H9 (cell line): ENCODE measurements around the gene BICD2. TPM values are rescaled to one million over a fixed set of nuclear protein-coding genes. Genes with fewer than 3 reads are reported as not detected.
"Not testable (repeated sequence)": the region's sequence is repeated elsewhere in the genome, so short reads cannot be mapped to it uniquely, and the experiment has no call there.

Source experiments
- DNase-seq: peaks from one replicate; pipeline ENCODE4 v3.0.0-alpha.2; 2017
- H2AFZ ChIP-seq: one replicate; pipeline ENCODE4 v1.6.1; 2013; ENCODE audit warnings: mild to moderate bottlenecking, low read length, control low read depth, moderate library complexity
- H2AK5ac ChIP-seq: 2 replicates; pipeline ENCODE4 v1.6.1; 2013; ENCODE audit warnings: low read length, control low read depth, mixed read lengths; ENCODE audit not compliant: insufficient read length
- H2BK120ac ChIP-seq: one replicate; pipeline ENCODE4 v1.6.1; 2013; ENCODE audit warnings: low read depth, mild to moderate bottlenecking, low read length, control low read depth, inconsistent platforms; ENCODE audit not compliant: poor library complexity, severe bottlenecking
- H2BK12ac ChIP-seq: 2 replicates; pipeline ENCODE4 v1.6.1; 2013; ENCODE audit warnings: low read length, control low read depth, mixed read lengths, low read depth; ENCODE audit not compliant: insufficient read length
- H2BK15ac ChIP-seq: 2 replicates; pipeline ENCODE4 v1.6.1; 2013; ENCODE audit warnings: low read depth, low read length, control low read depth
- H2BK20ac ChIP-seq: one replicate; pipeline ENCODE4 v1.6.1; 2013; ENCODE audit warnings: low read depth, mild to moderate bottlenecking, low read length, control low read depth, inconsistent platforms; ENCODE audit not compliant: poor library complexity, severe bottlenecking
- H2BK5ac ChIP-seq: 2 replicates; pipeline ENCODE4 v1.6.1; 2013; ENCODE audit warnings: low read length, control low read depth, mixed read lengths; ENCODE audit not compliant: insufficient read length
- H3K14ac ChIP-seq: 2 replicates; pipeline ENCODE4 v1.6.1; 2013; ENCODE audit warnings: low read length, control low read depth; ENCODE audit not compliant: insufficient read depth
- H3K18ac ChIP-seq: 2 replicates; pipeline ENCODE4 v1.6.1; 2013; ENCODE audit warnings: low read depth, mild to moderate bottlenecking, mixed read lengths, low read length, control low read depth; ENCODE audit not compliant: insufficient read length
- H3K23ac ChIP-seq: 2 replicates; pipeline ENCODE4 v1.6.1; 2013; ENCODE audit warnings: low read length, control low read depth, mixed read lengths, low read depth; ENCODE audit not compliant: insufficient read length
- H3K23me2 ChIP-seq: 2 replicates; pipeline ENCODE4 v1.6.1; 2013; ENCODE audit warnings: low read depth, mild to moderate bottlenecking, mixed read lengths, low read length, control low read depth; ENCODE audit not compliant: insufficient read length, poor library complexity, severe bottlenecking
- H3K27ac ChIP-seq: 2 replicates; pipeline ENCODE4 v1.5.1; 2013; ENCODE audit warnings: low read length, control low read depth, mixed read lengths, low read depth; ENCODE audit not compliant: insufficient read length
- H3K27me3 ChIP-seq: 2 replicates; pipeline ENCODE4 v1.6.1; 2013; ENCODE audit warnings: low read length, control low read depth, inconsistent platforms; ENCODE audit not compliant: insufficient read depth
- H3K4ac ChIP-seq: 2 replicates; pipeline ENCODE4 v1.6.1; 2013; ENCODE audit warnings: low read depth, mild to moderate bottlenecking, control low read depth, inconsistent platforms, low read length, moderate library complexity
- H3K4me1 ChIP-seq: 2 replicates; pipeline ENCODE4 v1.6.1; 2013; ENCODE audit warnings: low read length, control low read depth, inconsistent platforms; ENCODE audit not compliant: insufficient read depth
- H3K4me2 ChIP-seq: 2 replicates; pipeline ENCODE4 v1.6.1; 2013; ENCODE audit warnings: low read length, control low read depth, mixed read lengths; ENCODE audit not compliant: insufficient read length, insufficient read depth
- H3K56ac ChIP-seq: 2 replicates; pipeline ENCODE4 v1.6.1; 2013; ENCODE audit warnings: low read depth, mild to moderate bottlenecking, mixed read lengths, low read length, control low read depth; ENCODE audit not compliant: insufficient read length
- H3K79me1 ChIP-seq: 2 replicates; pipeline ENCODE4 v1.6.1; 2013; ENCODE audit warnings: low read depth, mild to moderate bottlenecking, moderate library complexity, low read length, control low read depth, inconsistent platforms; ENCODE audit not compliant: insufficient read depth, poor library complexity, severe bottlenecking
- H3K79me2 ChIP-seq: 2 replicates; pipeline ENCODE4 v1.6.1; 2013; ENCODE audit warnings: low read length, control low read depth, inconsistent platforms; ENCODE audit not compliant: insufficient read depth
- H3K9ac ChIP-seq: 2 replicates; pipeline ENCODE4 v1.6.1; 2013; ENCODE audit warnings: low read length, control low read depth, mixed read lengths; ENCODE audit not compliant: insufficient read length; ENCODE audit errors: extremely low read depth
- H3K9me3 ChIP-seq: one replicate; pipeline ENCODE4 v1.6.1; 2013; ENCODE audit warnings: low read depth, low read length, inconsistent platforms; ENCODE audit not compliant: control insufficient read depth
- H3T11ph ChIP-seq: one replicate; pipeline ENCODE4 v1.6.1; 2013; ENCODE audit warnings: mild to moderate bottlenecking, low read length, control low read depth, inconsistent platforms
- H4K20me1 ChIP-seq: one replicate; pipeline ENCODE4 v1.6.1; 2013; ENCODE audit not compliant: control insufficient read depth, insufficient read length, insufficient read depth
- H4K5ac ChIP-seq: 2 replicates; pipeline ENCODE4 v1.6.1; 2013; ENCODE audit warnings: low read depth, mild to moderate bottlenecking, mixed read lengths, low read length, control low read depth; ENCODE audit not compliant: insufficient read length
- H4K8ac ChIP-seq: replicated peaks from 2 replicates; pipeline ENCODE4 v1.6.1; 2013; ENCODE audit warnings: low read length, control low read depth, mixed read lengths, low read depth; ENCODE audit not compliant: insufficient read length
- H4K91ac ChIP-seq: 2 replicates; pipeline ENCODE4 v1.6.1; 2013; ENCODE audit warnings: low read depth, mild to moderate bottlenecking, moderate library complexity, mixed read lengths, low read length, control low read depth; ENCODE audit not compliant: insufficient read length
- H3K27ac Mint-ChIP-seq, 3 experiments: 2 replicates in 2 of 3; 3 replicates in 1 of 3; pipeline ENCODE4 v1.8.0; 2020 to 2021; ENCODE audit warnings: mixed read lengths in 3 of 3, mild to moderate bottlenecking in 1 of 3, moderate library complexity in 1 of 3
- H3K27me3 Mint-ChIP-seq: 2 replicates; pipeline ENCODE4 v1.8.0; 2021; ENCODE audit warnings: low read depth, mild to moderate bottlenecking, moderate library complexity, mixed read lengths
- H3K36me3 Mint-ChIP-seq, 3 experiments: 2 replicates in 2 of 3; 3 replicates in 1 of 3; pipeline ENCODE4 v1.8.0; 2020 to 2021; ENCODE audit warnings: low read depth in 3 of 3, mixed read lengths in 3 of 3; ENCODE audit not compliant: insufficient read depth in 1 of 3
- H3K4me1 Mint-ChIP-seq, 2 experiments: 2 replicates each; pipeline ENCODE4 v1.8.0; 2020; ENCODE audit warnings: mixed read lengths in 2 of 2
- H3K4me3 Mint-ChIP-seq, 2 experiments: 2 replicates in 1 of 2; 3 replicates in 1 of 2; pipeline ENCODE4 v1.8.0; 2020 to 2021; ENCODE audit warnings: mild to moderate bottlenecking in 2 of 2, mixed read lengths in 2 of 2, moderate library complexity in 1 of 2
- H3K9me3 Mint-ChIP-seq, 2 experiments: 2 replicates in 1 of 2; 3 replicates in 1 of 2; pipeline ENCODE4 v1.8.0; 2020; ENCODE audit warnings: mild to moderate bottlenecking in 2 of 2, mixed read lengths in 2 of 2, moderate library complexity in 1 of 2
- WGBS: extraction: QIAGEN DNeasy Blood & Tissue Kit; methylation state at CpG from one replicate; pipeline ENCODE4 v1.1.7; 2013; ENCODE audit warnings: missing lambda C conversion rate, low lambda C conversion rate, mixed read lengths; ENCODE audit not compliant: insufficient read length; ENCODE audit errors: extremely low coverage; 5-methylcytosine and 5-hydroxymethylcytosine counted together
- long read RNA-seq: library from polyadenylated mRNA; unstranded; transcript quantifications from one replicate; pipeline ENCODE4 v2.0.0, GENCODE V29; 2020
- total RNA-seq: library from RNA; stranded (reverse); gene quantifications from 2 replicates; pipeline ENCODE4 v1.2.1, GENCODE V29; 2021
- TF ChIP-seq, protein P1 (sequence below): fragments of 200-600 bp; sonication (generic); conservative IDR thresholded peaks from 3 replicates; pipeline ENCODE4 v1.8.0; 2021; ENCODE audit warnings: antibody characterized with exemption, mild to moderate bottlenecking

BICD2 gene
- 21.2 and 22.3 TPM in 2 replicates for total RNA-seq
- long read RNA-seq, full-length matches to known transcripts = 1 of 7 reads
- long read RNA-seq, partial matches to known transcripts = 0 of 7 reads
- long read RNA-seq, other reads (novel, unspliced or antisense) = 6 of 7 reads

DNA sequence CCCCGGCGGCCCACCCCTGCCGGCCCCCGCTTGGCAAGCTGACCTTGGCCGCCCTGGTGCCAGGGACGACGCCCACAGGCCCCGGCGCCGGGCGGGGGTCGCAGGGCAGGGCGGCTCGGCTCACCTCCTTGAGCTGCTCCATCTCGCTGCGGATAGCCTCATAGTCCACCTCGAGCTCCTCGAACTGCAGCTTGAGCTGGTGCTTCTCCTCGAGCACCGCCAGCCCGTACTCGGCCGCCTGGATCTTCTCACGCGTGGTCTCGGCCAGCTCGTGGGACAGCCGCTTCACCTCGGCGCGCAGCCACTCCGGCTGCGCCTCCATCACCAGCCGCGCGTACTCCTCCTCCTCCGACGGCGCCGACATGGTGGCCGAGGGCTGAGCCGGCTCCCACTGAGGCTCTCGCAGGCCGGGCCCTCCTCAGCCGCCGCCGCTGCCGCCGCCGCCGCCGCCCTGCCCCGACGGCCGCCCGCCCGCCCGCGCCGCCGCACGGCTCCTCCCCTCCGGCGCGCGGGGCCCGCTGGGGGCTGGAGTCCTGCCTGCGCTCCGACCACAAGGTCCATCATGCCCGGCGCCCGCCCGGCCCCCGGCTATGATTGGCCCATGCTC lies at the start of gene BICD2:
TSS of gene BICD2 (minus strand) at position 453 of the 607 bp plus-strand sequence. CDS start at position 364, 89 bp downstream.
- H2BK15ac ChIP-seq = no peak within 1 kb of the TSS
- no peak within 1 kb of the TSS; the same call in 1 of the 2 replicates for H3K4ac ChIP-seq
- no peak within 1 kb of the TSS for H3K23ac ChIP-seq
- Mint-ChIP-seq H3K9me3 (no peaks in the 10 kb centered on the region), H3K27ac (peak within 1 kb of the TSS; percentile 91 to 98 (median 98); a peak in 6 of 7 replicates), H3K27me3 (peaks cover 6% of the 10 kb centered on the region; the same call in 1 of the 2 replicates), H3K4me1 (peaks cover 30 to 38% of the 10 kb centered on the region in 2 experiments), H3K36me3 (no peaks in the 10 kb centered on the region), H3K4me3 (peak within 1 kb of the TSS; percentile 86 to 95)
- peak within 1 kb of the TSS; percentile 95 for H3K18ac ChIP-seq
- H3K9me3 ChIP-seq = no peaks in the 10 kb centered on the region
- no CpG with 5 or more reads among the region's 74 CpGs for WGBS
- H4K8ac ChIP-seq = no peak within 1 kb of the TSS
- H3K27ac ChIP-seq = peak within 1 kb of the TSS; percentile 7
- no peak within 1 kb of the TSS for H4K91ac ChIP-seq
- H4K20me1 ChIP-seq = no peaks in the 10 kb centered on the region
- H3K79me2 ChIP-seq = peaks cover 37% of the 10 kb centered on the region; the same call in 1 of the 2 replicates
- TF ChIP-seq, protein P1, sequence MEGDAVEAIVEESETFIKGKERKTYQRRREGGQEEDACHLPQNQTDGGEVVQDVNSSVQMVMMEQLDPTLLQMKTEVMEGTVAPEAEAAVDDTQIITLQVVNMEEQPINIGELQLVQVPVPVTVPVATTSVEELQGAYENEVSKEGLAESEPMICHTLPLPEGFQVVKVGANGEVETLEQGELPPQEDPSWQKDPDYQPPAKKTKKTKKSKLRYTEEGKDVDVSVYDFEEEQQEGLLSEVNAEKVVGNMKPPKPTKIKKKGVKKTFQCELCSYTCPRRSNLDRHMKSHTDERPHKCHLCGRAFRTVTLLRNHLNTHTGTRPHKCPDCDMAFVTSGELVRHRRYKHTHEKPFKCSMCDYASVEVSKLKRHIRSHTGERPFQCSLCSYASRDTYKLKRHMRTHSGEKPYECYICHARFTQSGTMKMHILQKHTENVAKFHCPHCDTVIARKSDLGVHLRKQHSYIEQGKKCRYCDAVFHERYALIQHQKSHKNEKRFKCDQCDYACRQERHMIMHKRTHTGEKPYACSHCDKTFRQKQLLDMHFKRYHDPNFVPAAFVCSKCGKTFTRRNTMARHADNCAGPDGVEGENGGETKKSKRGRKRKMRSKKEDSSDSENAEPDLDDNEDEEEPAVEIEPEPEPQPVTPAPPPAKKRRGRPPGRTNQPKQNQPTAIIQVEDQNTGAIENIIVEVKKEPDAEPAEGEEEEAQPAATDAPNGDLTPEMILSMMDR = no peak
- peak within 1 kb of the TSS; percentile 73 for H3K9ac ChIP-seq
- no peaks in the 10 kb centered on the region for H3K27me3 ChIP-seq
- peak within 1 kb of the TSS; percentile 99 for H3K14ac ChIP-seq
- H3K56ac ChIP-seq = no peak within 1 kb of the TSS
- H2AFZ ChIP-seq = no peak within 1 kb of the TSS
- peak within 1 kb of the TSS; percentile 88 for H3K4me2 ChIP-seq
- peak within 1 kb of the TSS; percentile 94 for H2BK120ac ChIP-seq
- H3K4me1 ChIP-seq = peaks cover 6% of the 10 kb centered on the region; the same call in 1 of the 2 replicates
- H2AK5ac ChIP-seq = no peak within 1 kb of the TSS
- H3T11ph ChIP-seq = no peak within 1 kb of the TSS
- H2BK12ac ChIP-seq = peak within 1 kb of the TSS; percentile 42
- peak within 1 kb of the TSS; percentile 83 for H2BK5ac ChIP-seq
- no peak within 1 kb of the TSS for H2BK20ac ChIP-seq
- H3K23me2 ChIP-seq = peaks cover 6% of the 10 kb centered on the region
- DNase-seq = no peak
- no peaks in the 10 kb centered on the region for H3K79me1 ChIP-seq
- H4K5ac ChIP-seq = no peak within 1 kb of the TSS

- peaks cover 85% of the 10 kb centered on the region for H3K27me3 Mint-ChIP-seq
- not testable (repeated sequence) for H2AK5ac ChIP-seq, H2BK12ac ChIP-seq, H4K91ac ChIP-seq, H2BK20ac ChIP-seq, H3T11ph ChIP-seq, H3K14ac ChIP-seq, H3K4ac ChIP-seq, H3K4me1 ChIP-seq, H3K79me1 ChIP-seq, H2BK5ac ChIP-seq, H3K9me3 ChIP-seq, H3K18ac ChIP-seq, H2AFZ ChIP-seq, H3K27ac Mint-ChIP-seq, H2BK15ac ChIP-seq, H3K9me3 Mint-ChIP-seq, H3K36me3 Mint-ChIP-seq, H3K27ac ChIP-seq, H3K56ac ChIP-seq, H4K20me1 ChIP-seq, H3K4me1 Mint-ChIP-seq, H4K5ac ChIP-seq, H3K9ac ChIP-seq, H3K79me2 ChIP-seq, H4K8ac ChIP-seq, H3K23ac ChIP-seq, DNase-seq, H2BK120ac ChIP-seq
- no CpG with 5 or more reads among the region's 34 CpGs for WGBS
- H3K4me3 Mint-ChIP-seq = peak overlapping the region; percentile 75 to 87
- peaks cover 30% of the 10 kb centered on the region; the same call in 1 of the 2 replicates for H3K27me3 ChIP-seq
- H3K23me2 ChIP-seq = peaks cover 12% of the 10 kb centered on the region
- peak overlapping the region; percentile 85 for H3K4me2 ChIP-seq
Observed at GRCh38 chr9:92809629-92810326, 45.1 kb upstream of the BICD2 start.
